AG09319 (cell line): ENCODE measurements around the gene TGFBR2.

ENCODE experiments used
- DNase-seq: peaks from one replicate; pipeline ENCODE4 v3.0.0-alpha.2; 2010; ENCODE audit warnings: low read depth; ENCODE audit errors: extremely low read depth
- CTCF ChIP-seq: IDR thresholded peaks from 2 replicates; pipeline ENCODE4 v1.5.1; 2011; ENCODE audit warnings: low read depth, mild to moderate bottlenecking, inconsistent platforms, low read length, moderate library complexity

The TGFBR2 gene

GRCh38 chr3:30707825-30708224 is 101.4 kb downstream of the TGFBR2 start:
- DNase-seq: no peak
- TF ChIP-seq CTCF: no peak

DNA sequence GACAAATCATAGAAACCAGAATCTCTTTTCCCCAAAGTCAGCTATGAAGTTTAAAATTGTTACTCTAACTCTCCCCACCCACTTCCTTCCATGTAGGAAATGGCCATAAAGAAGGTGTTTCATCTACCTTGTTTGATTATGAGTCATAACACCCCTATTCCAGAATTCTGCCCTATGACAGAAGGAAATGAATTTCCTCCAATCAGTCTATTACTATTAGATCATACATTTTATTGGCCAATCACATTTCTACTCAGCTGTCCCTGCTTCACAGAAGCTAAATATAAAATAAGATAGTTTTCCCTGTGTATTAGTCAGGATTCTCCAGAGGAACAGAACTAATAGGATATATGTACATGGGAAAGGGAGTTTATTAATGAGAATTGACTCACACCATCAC is 102.1 kb downstream of the TGFBR2 start:
- DNase-seq: no peak
- TF ChIP-seq CTCF: no peak

DNA sequence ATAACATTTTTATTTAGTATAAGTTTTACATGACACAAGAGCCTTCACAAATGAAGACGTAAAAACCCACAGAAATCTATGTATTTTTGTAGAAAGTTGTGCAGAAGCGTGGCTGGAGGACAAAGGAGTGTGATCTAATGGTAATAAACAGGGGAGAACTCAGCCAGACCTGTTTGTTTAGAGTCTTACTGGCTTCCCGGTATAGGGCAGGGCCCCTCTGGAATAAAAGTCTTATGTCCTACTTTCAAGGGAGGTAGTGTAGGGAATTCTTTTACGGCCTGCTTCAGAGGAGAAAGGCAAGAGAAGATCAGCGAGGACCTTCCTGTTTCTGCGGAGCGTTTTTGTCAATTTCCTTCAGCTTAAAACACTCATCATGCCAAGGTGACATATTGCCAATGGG is 103.6 kb downstream of the TGFBR2 start:
- TF ChIP-seq CTCF: no peak
- DNase-seq: no peak

GRCh38 chr3:30711151-30711550 is 104.8 kb downstream of the TGFBR2 start:
- no peak for DNase-seq
- TF ChIP-seq CTCF: no peak

GRCh38 chr3:30711867-30712266 is 105.5 kb downstream of the TGFBR2 start:
- DNase-seq: no peak
- TF ChIP-seq CTCF: no peak

DNA sequence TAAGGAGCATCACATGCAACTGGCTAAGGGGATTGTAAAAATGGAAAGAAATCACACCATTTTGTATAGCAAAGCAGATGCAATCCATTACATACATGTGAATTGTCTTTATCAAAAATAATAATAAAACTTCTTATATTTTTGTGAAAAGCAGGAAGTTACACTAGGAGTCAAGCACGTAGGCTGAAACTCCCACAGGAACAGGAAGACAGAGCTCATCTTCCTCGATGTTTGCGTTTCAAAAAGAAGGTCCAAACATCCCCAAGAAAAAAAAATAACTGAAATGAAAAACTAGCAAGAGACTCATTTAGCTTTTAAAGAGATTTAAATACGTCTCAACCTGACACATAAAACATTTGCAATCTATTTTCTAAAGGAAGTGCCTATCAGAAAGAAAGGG is 106.6 kb downstream of the TGFBR2 start:
- no peak for DNase-seq
- no peak for TF ChIP-seq CTCF

GRCh38 chr3:30713885-30714503 is 107.6 kb downstream of the TGFBR2 start:
- no peak for DNase-seq
- no peak for TF ChIP-seq CTCF
